CD4-positive, alpha-beta T cell (primary cell): ENCODE results near the gene PHEX. TPM values are rescaled to one million over a fixed set of nuclear protein-coding genes. Genes with fewer than 3 reads are reported as not detected.

Source experiments
- ATAC-seq: fragments of 200-7000 bp; cut with Tn5 transposase; one replicate; pipeline ENCODE4 v1.10.0; 2022; ENCODE audit warnings: mild to moderate bottlenecking; ENCODE audit not compliant: poor library complexity
- CTCF ChIA-PET: fragments of 350-600 bp; sonication (Branson Sonifier 250); formaldehyde crosslinking; loops from one replicate; lab custom pipeline; 2021; ENCODE audit warnings: antibody characterized with exemption, inconsistent platforms; lab: Charles Lee
- POLR2A ChIA-PET: fragments of 350-600 bp; sonication (Branson Sonifier 250); formaldehyde crosslinking; loops from one replicate; lab custom pipeline; 2021; ENCODE audit warnings: antibody characterized with exemption, inconsistent platforms; lab: Charles Lee
- DNase-seq, 14 experiments: peaks; one replicate each; pipeline ENCODE4 v3.0.0-alpha.2; 2013 to 2020; ENCODE audit warnings: mixed read lengths in 2 of 14
- H3K27ac ChIP-seq, 2 donors: one replicate each; pipeline versions ENCODE4 v1.5.1 to v1.7.0; 2013; ENCODE audit warnings: low read length in 2 of 2, low read depth in 1 of 2, mild to moderate bottlenecking in 1 of 2
- H3K27me3 ChIP-seq, 2 experiments: 1 replicate in 1 of 2; 2 replicates in 1 of 2; pipeline versions ENCODE4 v1.6.1 to v1.7.0; 2013; ENCODE audit warnings: low read length in 2 of 2, control low read depth in 1 of 2, mild to moderate bottlenecking in 1 of 2, moderate library complexity in 1 of 2; ENCODE audit not compliant: insufficient read depth in 2 of 2, control insufficient read depth in 1 of 2
- H3K36me3 ChIP-seq: one replicate; pipeline ENCODE4 v1.6.1; 2013; ENCODE audit warnings: low read length, control low read depth; ENCODE audit not compliant: insufficient read depth
- H3K4me1 ChIP-seq: one replicate; pipeline ENCODE4 v1.6.1; 2013; ENCODE audit warnings: low read length, control low read depth; ENCODE audit not compliant: insufficient read depth
- H3K4me3 ChIP-seq: one replicate; pipeline ENCODE4 v1.5.1; 2013; ENCODE audit warnings: mild to moderate bottlenecking, low read length, moderate library complexity
- H3K9me3 ChIP-seq, 2 experiments: 1 replicate in 1 of 2; 2 replicates in 1 of 2; pipeline versions ENCODE4 v1.6.1 to v1.7.0; 2013; ENCODE audit warnings: low read length in 2 of 2, mild to moderate bottlenecking in 2 of 2, control low read depth in 1 of 2, moderate library complexity in 1 of 2; ENCODE audit not compliant: control insufficient read depth in 1 of 2, insufficient read depth in 1 of 2
- H3K27ac Mint-ChIP-seq: one replicate; pipeline ENCODE4 v1.8.0; 2020; ENCODE audit warnings: mixed read lengths
- H3K27me3 Mint-ChIP-seq: one replicate; pipeline ENCODE4 v1.8.0; 2021; ENCODE audit warnings: mixed read lengths
- H3K36me3 Mint-ChIP-seq: one replicate; pipeline ENCODE4 v1.8.0; 2021; ENCODE audit warnings: low read depth, mixed read lengths
- H3K4me1 Mint-ChIP-seq: one replicate; pipeline ENCODE4 v1.8.0; 2021; ENCODE audit warnings: low read depth, mixed read lengths
- H3K4me3 Mint-ChIP-seq: one replicate; pipeline ENCODE4 v1.8.0; 2020; ENCODE audit warnings: mild to moderate bottlenecking, mixed read lengths
- H3K9me3 Mint-ChIP-seq: one replicate; pipeline ENCODE4 v1.8.0; 2020; ENCODE audit warnings: mixed read lengths
- intact Hi-C, 2 experiments: fragments of 100-400 bp; cut with DNase I in 1 of 2; cut with micrococcal nuclease in 1 of 2; formaldehyde crosslinking; loops; one replicate each; pipeline versions ENCODE4 v1.15.1 to v1.9.0; 2023 to 2025; cut with DNase I, micrococcal nuclease
- total RNA-seq, 174 experiments: library from RNA in 2 of 174; stranded (reverse) in 2 of 174; gene quantifications; one replicate each; pipeline ENCODE4 v1.2.3 and lab custom pipeline; 2021 to 2026
- TF ChIP-seq, protein P1 (sequence below): fragments of 200-600 bp; IDR thresholded peaks from one replicate; pipeline ENCODE4 v1.8.0; 2022; ENCODE audit warnings: antibody characterized with exemption, mild to moderate bottlenecking

Gene PHEX
- total RNA-seq, 2 experiments from 2014 or later = 0.08 to 0.14 TPM

DNA sequence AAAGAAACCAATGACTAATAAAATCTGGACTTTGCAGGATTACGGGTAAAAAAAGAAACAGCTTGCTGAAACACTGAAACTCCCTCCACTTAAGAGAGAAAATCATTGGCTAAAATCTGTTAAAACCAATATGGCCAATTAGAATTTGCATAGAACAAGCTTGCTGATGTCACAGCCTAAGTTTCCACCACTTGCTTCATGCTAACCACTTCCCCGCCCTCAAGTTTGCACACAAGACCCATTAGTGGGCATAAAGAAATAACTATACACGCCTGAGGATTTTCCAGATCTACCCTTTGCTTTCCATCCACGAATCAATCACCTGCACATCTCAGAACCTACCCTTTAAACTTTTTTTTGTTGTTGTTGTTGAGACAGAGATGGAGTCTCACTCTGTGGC is 42.7 kb upstream of the PHEX start:
- no peaks in the 10 kb centered on the region for H3K27me3 Mint-ChIP-seq
- CTCF ChIA-PET = no interaction called here
- peak in 2 of 14 experiments; percentile 19 to 21 for DNase-seq

DNA sequence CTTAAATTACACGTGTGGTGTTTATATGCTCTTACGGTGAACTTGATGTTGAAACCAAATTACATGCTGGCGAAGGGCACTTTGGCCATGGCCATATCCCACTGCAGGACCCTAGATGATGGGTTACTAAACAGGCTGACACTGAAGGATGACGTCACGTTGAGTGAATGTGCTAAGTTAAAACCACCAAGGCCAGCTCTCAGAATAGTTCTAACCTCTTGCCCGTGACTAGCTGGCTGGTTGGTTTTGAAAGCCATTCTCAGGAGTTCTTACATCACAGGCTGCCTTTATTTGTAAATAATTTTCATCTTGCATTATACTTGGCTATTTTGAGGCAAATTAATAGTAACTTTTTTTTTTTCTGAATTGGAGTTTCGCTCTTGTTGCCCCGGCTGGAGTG is 41.3 kb upstream of the PHEX start:
- H3K27me3 Mint-ChIP-seq = no peaks in the 10 kb centered on the region
- peaks cover 3% of the 10 kb centered on the region for H3K4me1 ChIP-seq
- peaks cover 9% of the 10 kb centered on the region for H3K36me3 ChIP-seq
- DNase-seq = no peak
- no peak overlapping the region for H3K27ac ChIP-seq
- intact Hi-C loops = no loop called here
- H3K36me3 Mint-ChIP-seq = peaks cover 40% of the 10 kb centered on the region
- POLR2A ChIA-PET = no interaction called here
- no peak for ATAC-seq
- no peaks in the 10 kb centered on the region for H3K27me3 ChIP-seq
- no peaks in the 10 kb centered on the region for H3K9me3 ChIP-seq
- H3K4me1 Mint-ChIP-seq = no peaks in the 10 kb centered on the region
- no peak overlapping the region for H3K4me3 Mint-ChIP-seq
- CTCF ChIA-PET = no interaction called here
- no peak overlapping the region for H3K4me3 ChIP-seq
- no peak overlapping the region for H3K27ac Mint-ChIP-seq
- H3K9me3 Mint-ChIP-seq = no peaks in the 10 kb centered on the region
- TF ChIP-seq, protein P1, sequence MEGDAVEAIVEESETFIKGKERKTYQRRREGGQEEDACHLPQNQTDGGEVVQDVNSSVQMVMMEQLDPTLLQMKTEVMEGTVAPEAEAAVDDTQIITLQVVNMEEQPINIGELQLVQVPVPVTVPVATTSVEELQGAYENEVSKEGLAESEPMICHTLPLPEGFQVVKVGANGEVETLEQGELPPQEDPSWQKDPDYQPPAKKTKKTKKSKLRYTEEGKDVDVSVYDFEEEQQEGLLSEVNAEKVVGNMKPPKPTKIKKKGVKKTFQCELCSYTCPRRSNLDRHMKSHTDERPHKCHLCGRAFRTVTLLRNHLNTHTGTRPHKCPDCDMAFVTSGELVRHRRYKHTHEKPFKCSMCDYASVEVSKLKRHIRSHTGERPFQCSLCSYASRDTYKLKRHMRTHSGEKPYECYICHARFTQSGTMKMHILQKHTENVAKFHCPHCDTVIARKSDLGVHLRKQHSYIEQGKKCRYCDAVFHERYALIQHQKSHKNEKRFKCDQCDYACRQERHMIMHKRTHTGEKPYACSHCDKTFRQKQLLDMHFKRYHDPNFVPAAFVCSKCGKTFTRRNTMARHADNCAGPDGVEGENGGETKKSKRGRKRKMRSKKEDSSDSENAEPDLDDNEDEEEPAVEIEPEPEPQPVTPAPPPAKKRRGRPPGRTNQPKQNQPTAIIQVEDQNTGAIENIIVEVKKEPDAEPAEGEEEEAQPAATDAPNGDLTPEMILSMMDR = no peak

More for the DNA sequence above, 42.7 kb upstream of the PHEX start:
- intact Hi-C loops = loop anchor here in 1 of 2 experiments (10.0 kb wide), 2 partner anchors 755 to 1455 kb away; no protein-coding TSS in a partner anchor
- Mint-ChIP-seq H3K36me3 (peaks cover 43% of the 10 kb centered on the region), H3K27ac (no peak overlapping the region), H3K4me1 (peaks cover 5% of the 10 kb centered on the region), H3K9me3 (no peaks in the 10 kb centered on the region), H3K4me3 (no peak overlapping the region)
- peaks cover 3% of the 10 kb centered on the region for H3K4me1 ChIP-seq
- ATAC-seq = no peak
- H3K9me3 ChIP-seq = no peaks in the 10 kb centered on the region
- TF ChIP-seq, protein P1 = no peak
- no peaks in the 10 kb centered on the region for H3K27me3 ChIP-seq
- H3K4me3 ChIP-seq = no peak overlapping the region
- H3K36me3 ChIP-seq = peaks cover 9% of the 10 kb centered on the region
- POLR2A ChIA-PET = no interaction called here
- no peak overlapping the region for H3K27ac ChIP-seq

DNA sequence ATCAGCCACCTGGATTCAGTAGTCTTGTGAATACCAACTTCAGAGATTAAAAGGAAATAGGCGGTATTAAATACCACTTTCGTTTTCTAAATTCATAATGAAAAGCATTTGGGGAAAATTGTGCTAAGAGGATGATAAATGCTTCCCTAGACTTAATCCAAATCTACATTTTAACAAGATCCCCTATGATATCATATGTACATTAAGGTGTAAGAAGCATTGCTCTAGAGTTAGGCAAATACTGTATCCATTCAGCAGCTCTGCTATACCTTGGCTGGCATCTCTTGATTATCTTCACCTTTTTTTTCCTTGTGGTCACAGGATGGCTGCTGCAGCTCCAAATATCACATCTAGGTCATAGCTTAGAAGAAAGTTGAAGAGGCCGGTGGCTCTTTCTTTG is 40.6 kb upstream of the PHEX start:
- Mint-ChIP-seq H3K27ac (no peak overlapping the region), H3K4me1 (no peaks in the 10 kb centered on the region), H3K4me3 (no peak overlapping the region), H3K36me3 (peaks cover 40% of the 10 kb centered on the region), H3K9me3 (no peaks in the 10 kb centered on the region), H3K27me3 (no peaks in the 10 kb centered on the region)
- TF ChIP-seq, protein P1 = no peak
- ChIA-PET POLR2A (no interaction called here), CTCF (no interaction called here)
- Histone ChIP-seq H3K27me3 (no peaks in the 10 kb centered on the region), H3K9me3 (no peaks in the 10 kb centered on the region), H3K27ac (no peak overlapping the region), H3K4me3 (no peak overlapping the region), H3K36me3 (peaks cover 9% of the 10 kb centered on the region), H3K4me1 (peaks cover 3% of the 10 kb centered on the region)
- intact Hi-C loops = no loop called here
- ATAC-seq (no peak), DNase-seq (no peak)
